Lower lobe of right lung (tissue), 2 donors: ENCODE measurements around the gene PCBP3. TPM values are rescaled to one million over a fixed set of nuclear protein-coding genes. Genes with fewer than 3 reads are reported as not detected.

ENCODE experiments used
- ATAC-seq, 2 donors: fragments of 200-7000 bp; cut with Tn5 transposase; one replicate each; pipeline ENCODE4 v1.9.1; 2020 to 2022; ENCODE audit warnings: mild to moderate bottlenecking in 2 of 2, moderate library complexity in 2 of 2
- DNase-seq: peaks from one replicate; pipeline ENCODE4 v3.0.0-alpha.2; 2020
- H3K27ac ChIP-seq: fragments of 200-600 bp; one replicate; pipeline ENCODE4 v1.8.0; 2022
- H3K27me3 ChIP-seq: fragments of 200-600 bp; one replicate; pipeline ENCODE4 v1.8.0; 2022; ENCODE audit warnings: low read depth
- H3K36me3 ChIP-seq: fragments of 200-600 bp; one replicate; pipeline ENCODE4 v1.8.0; 2022; ENCODE audit warnings: mild to moderate bottlenecking
- H3K4me1 ChIP-seq: fragments of 200-600 bp; one replicate; pipeline ENCODE4 v1.8.0; 2022
- H3K4me3 ChIP-seq: fragments of 200-600 bp; one replicate; pipeline ENCODE4 v1.8.0; 2022; ENCODE audit warnings: mild to moderate bottlenecking
- H3K9me3 ChIP-seq: fragments of 200-600 bp; one replicate; pipeline ENCODE4 v1.8.0; 2022
- CTCF ChIP-seq: fragments of 200-600 bp; IDR thresholded peaks from one replicate; pipeline ENCODE4 v1.8.0; 2022; ENCODE audit warnings: antibody characterized with exemption, mild to moderate bottlenecking
- intact Hi-C: fragments of 100-400 bp; cut with DNase I; formaldehyde crosslinking; loops from one replicate; pipeline ENCODE4 v1.11.0; 2022
- total RNA-seq: library from RNA; stranded (reverse); fragmentation: NEBNext Ultra II Directional; extraction: Animal tissue kit (Norgen Biotek cat#: 25700); gene quantifications from one replicate; pipeline ENCODE4 v1.2.1, GENCODE V29; 2021
- donor health status: DM: no; HTN: yes; CAD: no; lungs with severe emphysema.

Gene PCBP3
- total RNA-seq, 1 donor from 2014 or later, result 4.5 TPM

- H3K27ac ChIP-seq, result no peak overlapping the region
- no peaks in the 10 kb centered on the region for H3K36me3 ChIP-seq
- ATAC-seq (no peak), DNase-seq (no peak)
- no peaks in the 10 kb centered on the region for H3K27me3 ChIP-seq
- H3K4me3 ChIP-seq, result no peak overlapping the region
- no peaks in the 10 kb centered on the region for H3K9me3 ChIP-seq
- no peaks in the 10 kb centered on the region for H3K4me1 ChIP-seq
- intact Hi-C loops, result no loop called here
- no peak for TF ChIP-seq CTCF
Measured at GRCh38 chr21:45922648-45923047, 279.1 kb downstream of the PCBP3 start.

DNA sequence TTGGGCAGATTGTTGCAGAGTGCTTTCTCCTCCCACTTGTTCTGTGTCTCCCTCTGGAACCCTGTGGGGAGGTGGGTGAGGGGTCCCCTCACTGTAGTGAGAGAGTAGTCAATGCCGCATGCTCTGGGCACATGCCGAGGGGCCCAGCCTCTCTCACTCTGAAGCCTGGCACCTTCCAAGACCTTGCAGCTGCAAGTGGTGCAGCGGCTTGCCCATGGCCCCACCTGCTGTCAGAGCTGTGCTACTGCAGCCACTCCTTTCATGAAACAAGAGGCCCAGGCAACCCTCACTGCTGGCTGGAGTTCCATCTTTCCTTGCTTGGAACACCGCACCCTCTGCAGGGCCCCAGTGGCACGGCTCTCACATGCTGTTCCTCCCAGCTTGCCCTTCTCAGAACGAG, 279.6 kb downstream of the PCBP3 start:
- Histone ChIP-seq H3K9me3 (no peaks in the 10 kb centered on the region), H3K4me3 (no peak overlapping the region), H3K4me1 (no peaks in the 10 kb centered on the region), H3K36me3 (no peaks in the 10 kb centered on the region), H3K27ac (no peak overlapping the region), H3K27me3 (peaks cover under 1% of the 10 kb centered on the region)
- intact Hi-C loops, result no loop called here
- DNase-seq, result peak; percentile 63
- ATAC-seq, result peak; percentile 72 to 85
- peak; percentile 81 for TF ChIP-seq CTCF

GRCh38 chr21:45926281-45926680, 282.8 kb downstream of the PCBP3 start:
- TF ChIP-seq CTCF, result no peak
- no peak overlapping the region for H3K4me3 ChIP-seq
- no peaks in the 10 kb centered on the region for H3K36me3 ChIP-seq
- peaks cover 12% of the 10 kb centered on the region for H3K27me3 ChIP-seq
- DNase-seq (no peak), ATAC-seq (no peak)
- no peaks in the 10 kb centered on the region for H3K4me1 ChIP-seq
- H3K27ac ChIP-seq, result no peak overlapping the region
- intact Hi-C loops, result no loop called here
- no peaks in the 10 kb centered on the region for H3K9me3 ChIP-seq

- H3K4me1 ChIP-seq, result no peaks in the 10 kb centered on the region
- no peak overlapping the region for H3K4me3 ChIP-seq
- TF ChIP-seq CTCF, result no peak
- no peak for ATAC-seq
- peaks cover 12% of the 10 kb centered on the region for H3K27me3 ChIP-seq
- DNase-seq, result no peak
- H3K9me3 ChIP-seq, result no peaks in the 10 kb centered on the region
- intact Hi-C loops, result no loop called here
- H3K27ac ChIP-seq, result no peak overlapping the region
- no peaks in the 10 kb centered on the region for H3K36me3 ChIP-seq
Measured at GRCh38 chr21:45927032-45927431, 283.5 kb downstream of the PCBP3 start.

- Histone ChIP-seq H3K36me3 (no peaks in the 10 kb centered on the region), H3K4me1 (no peaks in the 10 kb centered on the region), H3K4me3 (no peak overlapping the region), H3K9me3 (no peaks in the 10 kb centered on the region), H3K27me3 (peaks cover 12% of the 10 kb centered on the region), H3K27ac (no peak overlapping the region)
- no peak for TF ChIP-seq CTCF
- intact Hi-C loops, result no loop called here
- DNase-seq (no peak), ATAC-seq (peak in 1 of 2 donors; percentile 11)
Measured at GRCh38 chr21:45927851-45928850, 284.6 kb downstream of the PCBP3 start.
